Measurements from ENCODE around the gene ARHGAP19. TPM values are rescaled to one million over a fixed set of nuclear protein-coding genes. Genes with fewer than 3 reads are reported as not detected.

Gene ARHGAP19
- total RNA-seq, 2 donors from 2014 or later, result 8.0 to 9.8 TPM

GRCh38 chr10:97320480-97321031 is 28.1 kb upstream of the ARHGAP19 start:
- H3K9me3 ChIP-seq, result no peaks in the 10 kb centered on the region
- no peaks in the 10 kb centered on the region for H3K27me3 ChIP-seq
- intact Hi-C loops (cut with DNase I), result no loop called here
- H3K36me3 ChIP-seq, result no peaks in the 10 kb centered on the region
- peak; percentile 36 for DNase-seq
- H3K4me3 ChIP-seq, result peak overlapping the region; percentile 80
- peaks cover 3% of the 10 kb centered on the region for H3K4me1 ChIP-seq
- H3K9ac ChIP-seq (ENCODE audit: low read depth in 2 of 2, low read length in 2 of 2), result peak overlapping the region; percentile 79 to 83
- no peak for TF ChIP-seq CTCF (IDR thresholded peaks at IDR 0.05)
- peak overlapping the region; percentile 96 for H3K27ac ChIP-seq

DNA sequence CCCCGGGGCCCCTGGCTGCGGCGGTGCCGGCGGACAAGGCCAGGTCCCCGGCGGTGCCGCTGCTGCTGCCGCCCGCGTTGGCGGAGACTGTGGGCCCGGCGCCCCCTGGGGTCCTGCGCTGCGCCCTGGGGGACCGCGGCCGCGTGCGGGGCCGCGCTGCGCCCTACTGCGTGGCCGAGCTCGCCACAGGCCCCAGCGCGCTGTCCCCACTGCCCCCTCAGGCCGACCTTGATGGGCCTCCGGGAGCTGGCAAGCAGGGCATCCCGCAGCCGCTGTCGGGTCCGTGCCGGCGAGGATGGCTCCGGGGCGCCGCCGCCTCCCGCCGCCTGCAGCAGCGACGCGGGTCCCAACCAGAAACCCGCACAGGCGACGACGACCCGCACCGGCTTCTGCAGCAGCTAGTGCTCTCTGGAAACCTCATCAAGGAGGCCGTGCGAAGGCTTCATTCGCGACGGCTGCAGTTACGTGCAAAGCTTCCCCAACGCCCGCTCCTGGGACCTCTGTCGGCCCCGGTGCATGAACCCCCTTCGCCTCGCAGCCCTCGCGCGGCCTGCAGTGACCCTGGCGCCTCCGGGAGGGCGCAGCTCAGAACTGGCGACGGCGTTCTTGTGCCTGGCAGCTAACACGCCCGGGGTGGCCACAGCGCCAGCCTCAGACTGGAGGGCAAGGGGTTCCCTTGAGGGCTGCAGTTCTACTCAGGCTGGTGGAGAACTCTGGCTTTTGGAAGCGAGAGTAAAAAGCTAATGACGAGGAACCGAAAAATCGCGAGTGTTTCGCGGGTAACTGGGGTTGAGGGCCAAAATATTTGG is 27.4 kb upstream of the ARHGAP19 start:
- Histone ChIP-seq H3K9me3 (no peaks in the 10 kb centered on the region), H3K27ac (peak overlapping the region; percentile 96), H3K9ac (ENCODE audit: low read depth in 2 of 2, low read length in 2 of 2) (peak overlapping the region; percentile 79 to 83), H3K27me3 (no peaks in the 10 kb centered on the region), H3K4me3 (peak overlapping the region; percentile 80), H3K4me1 (peaks cover 3% of the 10 kb centered on the region), H3K36me3 (no peaks in the 10 kb centered on the region)
- no peak for TF ChIP-seq CTCF (IDR thresholded peaks at IDR 0.05)
- DNase-seq, result peak; percentile 69
- intact Hi-C loops (cut with DNase I), result no loop called here

DNA sequence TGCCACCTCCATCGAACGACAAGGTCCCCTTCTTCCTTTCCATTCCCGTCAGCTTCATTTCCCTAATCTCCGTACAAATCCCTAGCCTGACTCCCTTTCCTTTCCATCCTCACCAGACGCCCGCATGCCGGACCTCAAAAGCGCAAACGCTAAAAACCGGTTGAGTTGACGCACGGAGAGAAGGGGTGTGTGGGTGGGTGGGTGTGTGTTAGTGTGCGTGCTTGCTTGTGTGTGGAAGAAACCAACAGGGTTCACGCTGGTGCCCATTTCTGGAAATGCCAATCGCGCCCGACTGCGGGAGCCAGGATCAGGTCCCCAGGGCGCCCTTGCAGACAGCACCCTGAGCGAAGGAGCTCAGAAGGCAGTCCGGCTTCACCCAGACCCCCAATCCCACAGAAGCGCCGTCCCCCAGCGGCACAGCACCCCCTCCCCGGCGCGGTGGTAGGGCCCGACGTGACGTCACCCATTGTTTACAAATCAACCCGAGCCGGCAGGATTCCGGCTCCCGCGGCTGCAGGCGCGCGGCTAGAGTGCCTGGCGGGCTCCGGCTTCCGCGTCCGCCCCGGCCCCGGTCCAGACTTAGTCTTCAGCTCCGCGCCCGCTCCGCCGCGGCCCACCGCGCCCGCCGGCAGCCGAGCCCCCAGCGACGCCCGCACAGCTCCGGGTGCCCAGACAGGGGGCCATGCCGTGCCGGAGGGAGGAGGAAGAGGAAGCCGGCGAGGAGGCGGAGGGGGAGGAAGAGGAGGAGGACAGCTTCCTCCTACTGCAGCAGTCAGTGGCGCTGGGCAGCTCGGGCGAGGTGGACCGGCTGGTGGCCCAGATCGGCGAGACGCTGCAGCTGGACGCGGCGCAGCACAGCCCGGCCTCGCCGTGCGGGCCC is 26.6 kb upstream of the ARHGAP19 start, which contains the start of gene FRAT1:
Gene FRAT1 (plus strand): TSS at position 500 of the 880 bp plus-strand sequence. CDS start 183 bp downstream, at position 683.
- peak within 1 kb of the TSS; percentile 96 for H3K27ac ChIP-seq
- no peak for TF ChIP-seq CTCF (IDR thresholded peaks at IDR 0.05)
- peaks cover 3% of the 10 kb centered on the region for H3K4me1 ChIP-seq
- peak within 1 kb of the TSS; percentile 80 for H3K4me3 ChIP-seq
- no peaks in the 10 kb centered on the region for H3K27me3 ChIP-seq
- intact Hi-C loops (cut with DNase I), result no loop called here
- DNase-seq, result peak; percentile 95
- no peaks in the 10 kb centered on the region for H3K9me3 ChIP-seq
- peak within 1 kb of the TSS; percentile 79 to 83 for H3K9ac ChIP-seq (ENCODE audit: low read depth in 2 of 2, low read length in 2 of 2)
- H3K36me3 ChIP-seq, result no peaks in the 10 kb centered on the region

GRCh38 chr10:97314671-97315070 is 22.2 kb upstream of the ARHGAP19 start:
- H3K36me3 ChIP-seq, result no peaks in the 10 kb centered on the region
- no peak overlapping the region for H3K4me3 ChIP-seq

More at GRCh38 chr10:97314671-97315070, 22.2 kb upstream of the ARHGAP19 start:
- Histone ChIP-seq H3K4me1 (no peaks in the 10 kb centered on the region), H3K9ac (ENCODE audit: low read depth in 2 of 2, low read length in 2 of 2) (no peak overlapping the region), H3K27ac (no peak overlapping the region), H3K9me3 (no peaks in the 10 kb centered on the region), H3K27me3 (no peaks in the 10 kb centered on the region)
- intact Hi-C loops (cut with DNase I), result no loop called here
- TF ChIP-seq CTCF (IDR thresholded peaks at IDR 0.05), result no peak
- DNase-seq, result no peak

Measured in colonic mucosa (tissue), 4 donors.